Uterus (tissue), 4 donors: ENCODE data around the gene FAM32A. TPM values are rescaled to one million over a fixed set of nuclear protein-coding genes. Genes with fewer than 3 reads are reported as not detected.
A peak's percentile ranks its signal among the peaks of the same experiment; 100 is the strongest.

Experiments
- DNase-seq, 2 donors: peaks; one replicate each; pipeline ENCODE4 v3.0.0-alpha.2; 2019 to 2020
- H3K27ac ChIP-seq, 2 donors: fragments of 200-600 bp; sonication (generic); 1 replicate in 1 of 2; 2 replicates in 1 of 2; pipeline ENCODE4 v1.5.1; 2016 to 2018
- H3K27me3 ChIP-seq, 2 donors: fragments of 200-600 bp; sonication (generic); one replicate each; pipeline ENCODE4 v1.5.1; 2018 to 2019; ENCODE audit warnings: control low read depth in 1 of 2
- H3K36me3 ChIP-seq, 2 donors: fragments of 200-600 bp; sonication (generic); one replicate each; pipeline ENCODE4 v1.5.1; 2019; ENCODE audit warnings: control low read depth in 1 of 2
- H3K4me1 ChIP-seq, 2 donors: fragments of 200-600 bp; sonication (generic); one replicate each; pipeline ENCODE4 v1.5.1; 2018 to 2019; ENCODE audit warnings: control low read depth in 1 of 2
- H3K4me3 ChIP-seq, 2 donors: fragments of 200-600 bp; sonication (generic); 1 replicate in 1 of 2; 2 replicates in 1 of 2; pipeline ENCODE4 v1.5.1; 2018 to 2019; ENCODE audit warnings: mild to moderate bottlenecking in 1 of 2
- H3K9me3 ChIP-seq, 2 donors: fragments of 200-600 bp; sonication (generic); one replicate each; pipeline ENCODE4 v1.5.1; 2019; ENCODE audit warnings: control low read depth in 1 of 2
- POLR2A ChIP-seq, 2 donors: fragments of 450-650 bp; IDR thresholded peaks; one replicate each; pipeline ENCODE4 v1.6.1; 2016; ENCODE audit warnings: antibody characterized with exemption in 2 of 2, mild to moderate bottlenecking in 1 of 2, moderate library complexity in 1 of 2
- intact Hi-C: fragments of 100-400 bp; cut with DNase I; formaldehyde crosslinking; loops from one replicate; pipeline ENCODE4 v1.15.1; 2023; ENCODE audit warnings: low total_unique reads
- total RNA-seq, 4 donors: library from RNA; depleted of rRNA in 3 of 4; stranded (reverse); fragments of >200 nt in 3 of 4; gene quantifications; one replicate each; pipeline versions ENCODE4 v1.1.0 to v1.2.4, GENCODE V29; 2014 to 2023
- TF ChIP-seq, protein P1 (sequence below), 4 experiments: fragments of 200-600 bp in 2 of 4; fragments of 450-650 bp in 2 of 4; sonication (generic) in 2 of 4; IDR thresholded peaks; one replicate each; pipeline ENCODE4 v1.5.1; 2016 to 2019; ENCODE audit warnings: antibody characterized with exemption in 4 of 4, mild to moderate bottlenecking in 2 of 4, moderate library complexity in 1 of 4
- donor health status: DM: yes; HTN: yes; CAD: no.

FAM32A gene
- total RNA-seq, 4 donors from 2014 or later, result 17.6 to 106 (median 31.0) TPM

DNA sequence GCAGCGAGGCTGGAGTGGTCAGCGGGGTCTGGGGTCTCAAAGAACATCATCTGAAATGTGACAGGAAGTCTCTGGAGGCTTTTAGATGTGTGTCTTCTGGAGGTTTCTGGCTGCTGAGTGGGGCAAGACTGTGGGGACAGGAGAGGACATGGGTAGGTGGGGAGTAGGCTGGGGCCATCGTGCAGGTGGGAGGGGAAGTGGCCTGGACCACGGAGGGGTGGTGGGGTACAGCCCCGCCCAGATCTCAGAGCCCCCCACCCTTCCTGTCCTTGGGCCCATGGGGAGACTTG is 18.7 kb downstream of the FAM32A start:
- Histone ChIP-seq H3K4me3 (no peak overlapping the region), H3K4me1 (peaks cover 4 to 8% of the 10 kb centered on the region in 2 donors), H3K27me3 (no peaks in the 10 kb centered on the region), H3K27ac (no peak overlapping the region), H3K9me3 (no peaks in the 10 kb centered on the region), H3K36me3 (no peaks in the 10 kb centered on the region)
- DNase-seq, result no peak
- intact Hi-C loops, result no loop called here
- TF ChIP-seq, protein P1, sequence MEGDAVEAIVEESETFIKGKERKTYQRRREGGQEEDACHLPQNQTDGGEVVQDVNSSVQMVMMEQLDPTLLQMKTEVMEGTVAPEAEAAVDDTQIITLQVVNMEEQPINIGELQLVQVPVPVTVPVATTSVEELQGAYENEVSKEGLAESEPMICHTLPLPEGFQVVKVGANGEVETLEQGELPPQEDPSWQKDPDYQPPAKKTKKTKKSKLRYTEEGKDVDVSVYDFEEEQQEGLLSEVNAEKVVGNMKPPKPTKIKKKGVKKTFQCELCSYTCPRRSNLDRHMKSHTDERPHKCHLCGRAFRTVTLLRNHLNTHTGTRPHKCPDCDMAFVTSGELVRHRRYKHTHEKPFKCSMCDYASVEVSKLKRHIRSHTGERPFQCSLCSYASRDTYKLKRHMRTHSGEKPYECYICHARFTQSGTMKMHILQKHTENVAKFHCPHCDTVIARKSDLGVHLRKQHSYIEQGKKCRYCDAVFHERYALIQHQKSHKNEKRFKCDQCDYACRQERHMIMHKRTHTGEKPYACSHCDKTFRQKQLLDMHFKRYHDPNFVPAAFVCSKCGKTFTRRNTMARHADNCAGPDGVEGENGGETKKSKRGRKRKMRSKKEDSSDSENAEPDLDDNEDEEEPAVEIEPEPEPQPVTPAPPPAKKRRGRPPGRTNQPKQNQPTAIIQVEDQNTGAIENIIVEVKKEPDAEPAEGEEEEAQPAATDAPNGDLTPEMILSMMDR (IDR thresholded peaks at IDR 0.05), result no peak
- TF ChIP-seq POLR2A (IDR thresholded peaks at IDR 0.05), result no peak

DNA sequence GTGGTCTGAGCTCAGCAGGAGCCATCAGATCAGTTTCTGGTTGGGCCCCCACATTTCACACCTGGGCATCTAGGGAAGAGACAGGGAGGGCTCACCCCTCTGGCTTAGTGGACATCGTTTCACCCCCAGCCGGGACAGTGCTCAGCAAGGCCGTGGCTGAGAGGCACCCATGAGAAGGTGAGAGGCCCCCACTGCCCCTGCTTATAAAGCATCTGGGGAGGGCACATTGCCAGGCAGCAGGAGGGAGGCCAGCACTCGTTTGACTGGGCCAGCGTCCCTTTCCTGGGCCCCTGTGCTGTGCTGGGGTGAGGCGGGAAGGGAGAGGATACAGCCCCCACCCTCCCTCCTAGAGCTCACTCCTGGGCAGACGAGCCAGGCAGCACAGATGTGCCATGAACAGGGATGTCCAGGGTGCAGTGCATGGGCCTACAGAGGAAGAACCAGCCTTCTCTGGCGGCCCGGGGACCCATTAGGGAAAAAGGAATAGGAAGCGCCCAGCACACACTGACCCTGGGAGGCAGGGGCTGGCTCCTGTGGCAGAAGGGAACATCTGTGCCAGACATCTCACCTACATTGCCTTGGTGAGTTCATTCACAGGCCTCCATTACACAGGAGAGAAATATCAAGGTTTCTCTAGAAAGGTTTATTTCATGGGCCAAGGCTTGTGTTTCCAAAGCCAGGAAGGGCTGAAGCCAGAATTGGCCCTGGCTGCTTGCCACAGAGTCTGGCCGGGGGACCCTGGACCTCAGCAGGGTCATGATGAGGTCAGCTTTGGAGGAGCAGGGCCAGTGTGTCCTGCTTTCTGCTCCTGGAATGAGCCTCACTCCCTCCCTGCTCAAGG is 20.2 kb downstream of the FAM32A start:
- Histone ChIP-seq H3K27me3 (no peaks in the 10 kb centered on the region), H3K9me3 (no peaks in the 10 kb centered on the region), H3K36me3 (no peaks in the 10 kb centered on the region), H3K4me3 (no peak overlapping the region), H3K4me1 (no peaks in the 10 kb centered on the region), H3K27ac (no peak overlapping the region)
- DNase-seq, result peak in 1 of 2 donors; percentile 55
- no peak for TF ChIP-seq POLR2A (IDR thresholded peaks at IDR 0.05)
- TF ChIP-seq, protein P1 (IDR thresholded peaks at IDR 0.05), result no peak
- intact Hi-C loops, result no loop called here

DNA sequence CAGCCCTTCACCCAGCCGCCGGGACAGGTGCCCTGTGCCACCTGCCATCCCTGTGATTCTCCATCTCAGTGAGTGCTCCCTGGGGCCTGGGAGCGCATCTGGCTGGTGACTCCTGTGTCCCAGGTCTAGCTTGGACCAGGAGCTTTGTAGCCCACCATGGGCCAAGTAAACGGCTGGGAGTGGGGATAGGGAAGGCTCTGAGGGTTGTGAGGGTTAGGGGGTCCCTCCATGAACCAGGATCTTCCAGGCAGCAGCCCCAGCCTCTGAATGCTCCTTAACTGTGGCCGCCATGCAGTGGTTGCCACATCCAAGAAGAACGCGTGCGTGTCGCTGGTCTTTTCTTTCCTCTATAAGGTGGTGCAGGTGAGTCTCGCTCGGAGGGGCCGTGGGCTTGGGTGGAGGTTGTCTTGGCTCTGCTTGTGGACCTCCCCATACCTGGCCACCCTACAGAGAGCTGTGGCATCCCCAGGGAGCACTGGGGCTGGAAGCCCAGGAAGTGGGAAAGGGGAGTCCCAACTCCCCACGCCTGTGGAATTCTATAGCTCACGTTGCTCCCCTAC is 20.9 kb downstream of the FAM32A start:
- no peak overlapping the region for H3K4me3 ChIP-seq
- TF ChIP-seq, protein P1 (IDR thresholded peaks at IDR 0.05), result no peak
- TF ChIP-seq POLR2A (IDR thresholded peaks at IDR 0.05), result no peak
- no peaks in the 10 kb centered on the region for H3K27me3 ChIP-seq
- H3K36me3 ChIP-seq, result no peaks in the 10 kb centered on the region
- DNase-seq, result no peak
- H3K27ac ChIP-seq, result no peak overlapping the region
- H3K4me1 ChIP-seq, result no peaks in the 10 kb centered on the region
- intact Hi-C loops, result no loop called here
- no peaks in the 10 kb centered on the region for H3K9me3 ChIP-seq

DNA sequence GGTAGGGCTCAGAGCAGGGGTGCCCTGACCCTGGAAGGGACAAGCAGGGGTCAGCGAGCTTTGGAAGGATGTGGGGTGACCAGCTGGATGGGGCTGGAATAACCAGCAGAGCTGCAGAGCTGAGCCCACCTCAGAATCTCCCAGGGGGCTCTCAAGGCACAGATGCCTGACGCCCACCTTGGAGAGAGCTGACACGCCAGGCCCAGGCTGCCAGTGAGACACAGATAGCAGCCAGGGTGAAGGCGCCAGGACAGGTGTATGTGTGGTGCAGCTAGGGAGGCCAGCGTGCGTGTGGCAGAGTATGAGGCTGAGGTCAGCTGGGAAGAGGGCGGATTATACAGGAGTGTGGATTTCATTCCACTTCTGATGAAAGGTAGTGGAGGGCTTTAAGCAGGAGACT is 21.4 kb downstream of the FAM32A start:
- intact Hi-C loops, result no loop called here
- H3K36me3 ChIP-seq, result no peaks in the 10 kb centered on the region
- H3K9me3 ChIP-seq, result no peaks in the 10 kb centered on the region
- H3K27me3 ChIP-seq, result no peaks in the 10 kb centered on the region
- no peak for DNase-seq
- no peak for TF ChIP-seq POLR2A (IDR thresholded peaks at IDR 0.05)
- TF ChIP-seq, protein P1 (IDR thresholded peaks at IDR 0.05), result no peak
- H3K4me1 ChIP-seq, result no peaks in the 10 kb centered on the region
- H3K27ac ChIP-seq, result no peak overlapping the region
- H3K4me3 ChIP-seq, result no peak overlapping the region

DNA sequence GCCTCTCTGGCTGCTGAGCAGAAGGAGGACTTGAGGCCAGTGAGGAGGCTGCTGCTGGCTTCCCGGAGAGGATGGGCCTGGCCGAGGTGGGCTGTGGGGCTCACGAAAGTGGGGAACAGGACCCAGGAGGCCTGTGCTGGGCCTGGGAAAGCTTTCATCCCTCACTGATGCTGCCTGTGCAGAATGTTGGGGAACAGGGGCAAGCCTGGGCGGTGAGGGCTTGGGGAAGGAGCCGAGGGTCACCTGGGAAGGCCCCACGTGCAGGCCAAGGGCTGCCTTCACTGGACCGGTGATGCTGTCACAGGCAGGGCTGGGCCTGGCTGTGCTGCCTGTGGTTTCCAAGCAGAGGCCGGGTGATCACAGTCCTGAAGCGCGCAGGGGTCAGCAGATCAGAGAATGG is 21.9 kb downstream of the FAM32A start:
- Histone ChIP-seq H3K4me1 (no peaks in the 10 kb centered on the region), H3K27me3 (no peaks in the 10 kb centered on the region), H3K36me3 (no peaks in the 10 kb centered on the region), H3K27ac (no peak overlapping the region), H3K4me3 (no peak overlapping the region), H3K9me3 (no peaks in the 10 kb centered on the region)
- DNase-seq, result no peak
- no peak for TF ChIP-seq POLR2A (IDR thresholded peaks at IDR 0.05)
- TF ChIP-seq, protein P1 (IDR thresholded peaks at IDR 0.05), result no peak
- intact Hi-C loops, result no loop called here
